ENCODE results near the gene EPS15.

Gene EPS15

GRCh38 chr1:51372561-51372960 is 146.5 kb downstream of the EPS15 start:
- no peak for FAIRE-seq

- no peak for FAIRE-seq
Observed at GRCh38 chr1:51369171-51369570, 149.9 kb downstream of the EPS15 start.

GRCh38 chr1:51365774-51366173 is 153.3 kb downstream of the EPS15 start:
- FAIRE-seq = no peak

GRCh38 chr1:51359879-51360278 is 159.2 kb downstream of the EPS15 start:
- FAIRE-seq = no peak

- peak; percentile 81 for FAIRE-seq
Observed at GRCh38 chr1:51355382-51355781, 163.7 kb downstream of the EPS15 start.

GRCh38 chr1:51354416-51354815 is 164.7 kb downstream of the EPS15 start:
- no peak for FAIRE-seq

GRCh38 chr1:51351907-51352306 is 167.2 kb downstream of the EPS15 start:
- no peak for FAIRE-seq

GRCh38 chr1:51349862-51350261 is 169.2 kb downstream of the EPS15 start:
- no peak for FAIRE-seq

- no peak for FAIRE-seq
Observed at GRCh38 chr1:51348147-51348527, 170.9 kb downstream of the EPS15 start.

- no peak for FAIRE-seq
Observed at GRCh38 chr1:51347398-51348146, 171.5 kb downstream of the EPS15 start.

- FAIRE-seq = no peak
Observed at GRCh38 chr1:51346086-51346942, 172.8 kb downstream of the EPS15 start.

- FAIRE-seq = no peak
Observed at GRCh38 chr1:51345300-51345687, 173.8 kb downstream of the EPS15 start.

GRCh38 chr1:51344602-51345299 is 174.3 kb downstream of the EPS15 start:
- no peak for FAIRE-seq

GRCh38 chr1:51344276-51344601 is 174.8 kb downstream of the EPS15 start:
- no peak for FAIRE-seq

- FAIRE-seq = no peak
Observed at GRCh38 chr1:51343624-51344023, 175.4 kb downstream of the EPS15 start.

GRCh38 chr1:51342591-51343206 is 176.4 kb downstream of the EPS15 start:
- FAIRE-seq = no peak

GRCh38 chr1:51341876-51342496 is 177.1 kb downstream of the EPS15 start:
- FAIRE-seq = no peak

GRCh38 chr1:51340380-51340779 is 178.7 kb downstream of the EPS15 start:
- no peak for FAIRE-seq

- no peak for FAIRE-seq
Observed at GRCh38 chr1:51336711-51337110, 182.4 kb downstream of the EPS15 start.

GRCh38 chr1:51336004-51336403 is 183.1 kb downstream of the EPS15 start:
- no peak for FAIRE-seq

- peak; percentile 90 for FAIRE-seq
Observed at GRCh38 chr1:51331206-51332100, 187.6 kb downstream of the EPS15 start.
